CD14-positive monocyte (primary cell): ENCODE measurements around the gene CDC25A. TPM values are rescaled to one million over a fixed set of nuclear protein-coding genes. Genes with fewer than 3 reads are reported as not detected.
A peak's percentile ranks its signal among the peaks of the same experiment; 100 is the strongest.

Experiments used
- DNase-seq, 3 donors: peaks; one replicate each; pipeline ENCODE4 v3.0.0-alpha.2; 2011 to 2022
- H2AFZ ChIP-seq: 2 replicates; pipeline ENCODE4 v1.6.0; 2012; ENCODE audit warnings: mild to moderate bottlenecking, low read depth, low read length, inconsistent platforms; ENCODE audit not compliant: insufficient read depth, poor library complexity, severe bottlenecking
- H3K27ac ChIP-seq, 2 donors: 1 replicate in 1 of 2; 2 replicates in 1 of 2; pipeline ENCODE4 v1.5.1; 2012 to 2013; ENCODE audit warnings: low read length in 2 of 2, control low read depth in 1 of 2, inconsistent platforms in 1 of 2, low read depth in 1 of 2, mild to moderate bottlenecking in 1 of 2
- H3K27me3 ChIP-seq, 2 donors: one replicate each; pipeline versions ENCODE4 v1.6.0 to v1.6.1; 2011 to 2013; ENCODE audit warnings: low read length in 2 of 2; ENCODE audit not compliant: control insufficient read depth in 2 of 2, insufficient read depth in 2 of 2
- H3K36me3 ChIP-seq, 2 donors: replicated peaks in 1 of 2; 1 replicate in 1 of 2; 2 replicates in 1 of 2; pipeline versions ENCODE4 v1.5.1 to v1.6.1; 2012 to 2013; ENCODE audit warnings: low read length in 2 of 2, control low read depth in 1 of 2, inconsistent platforms in 1 of 2, mild to moderate bottlenecking in 1 of 2; ENCODE audit not compliant: insufficient read depth in 2 of 2, control insufficient read depth in 1 of 2
- H3K4me1 ChIP-seq, 2 donors: 1 replicate in 1 of 2; 2 replicates in 1 of 2; pipeline versions ENCODE4 v1.5.1 to v1.6.1; 2012 to 2013; ENCODE audit warnings: low read length in 2 of 2, control low read depth in 1 of 2, inconsistent platforms in 1 of 2, mild to moderate bottlenecking in 1 of 2, moderate library complexity in 1 of 2; ENCODE audit not compliant: insufficient read depth in 2 of 2, control insufficient read depth in 1 of 2
- H3K4me2 ChIP-seq: replicated peaks from 2 replicates; pipeline ENCODE3; 2012; ENCODE audit warnings: low read length, moderate library complexity, mild to moderate bottlenecking; ENCODE audit not compliant: poor library complexity, severe bottlenecking; ENCODE audit errors: extremely low read depth
- H3K4me3 ChIP-seq, 3 experiments: fragments of 200-600 bp in 1 of 3; sonication (generic) in 1 of 3; replicated peaks in 1 of 3; 1 replicate in 2 of 3; 2 replicates in 1 of 3; pipeline ENCODE4 v1.5.1; 2011 to 2013; ENCODE audit warnings: low read length in 3 of 3, mild to moderate bottlenecking in 3 of 3, control low read depth in 2 of 3, low read depth in 2 of 3, inconsistent platforms in 1 of 3, moderate library complexity in 1 of 3
- H3K79me2 ChIP-seq: 2 replicates; pipeline ENCODE4 v1.6.0; 2012; ENCODE audit warnings: mild to moderate bottlenecking, control low read depth, inconsistent platforms, low read length, moderate library complexity; ENCODE audit not compliant: insufficient read depth
- H3K9ac ChIP-seq: 2 replicates; pipeline ENCODE4 v1.6.0; 2017; ENCODE audit warnings: low read length, mild to moderate bottlenecking; ENCODE audit not compliant: insufficient read depth, poor library complexity, severe bottlenecking
- H3K9me3 ChIP-seq, 2 donors: replicated peaks in 1 of 2; 1 replicate in 1 of 2; 2 replicates in 1 of 2; pipeline versions ENCODE4 v1.5.1 to v1.6.1; 2012 to 2013; ENCODE audit warnings: low read length in 2 of 2, control low read depth in 1 of 2; ENCODE audit not compliant: control insufficient read depth in 1 of 2, insufficient read depth in 1 of 2
- H4K20me1 ChIP-seq: 2 replicates; pipeline ENCODE4 v1.6.0; 2012; ENCODE audit warnings: mild to moderate bottlenecking, low read length, control low read depth, moderate library complexity; ENCODE audit not compliant: insufficient read depth
- H3K27ac Mint-ChIP-seq, 7 donors: one replicate each; pipeline ENCODE4 v1.8.0; 2020; ENCODE audit warnings: mild to moderate bottlenecking in 7 of 7, mixed read lengths in 7 of 7, moderate library complexity in 6 of 7, inconsistent platforms in 2 of 7
- H3K27me3 Mint-ChIP-seq, 3 donors: one replicate each; pipeline ENCODE4 v1.8.0; 2021 to 2022; ENCODE audit warnings: low read depth in 3 of 3, mild to moderate bottlenecking in 3 of 3, mixed read lengths in 3 of 3, moderate library complexity in 3 of 3, inconsistent platforms in 1 of 3
- H3K36me3 Mint-ChIP-seq, 2 donors: one replicate each; pipeline ENCODE4 v1.8.0; 2020; ENCODE audit warnings: mixed read lengths in 2 of 2, inconsistent platforms in 1 of 2, mild to moderate bottlenecking in 1 of 2
- H3K4me1 Mint-ChIP-seq: one replicate; pipeline ENCODE4 v1.8.0; 2020; ENCODE audit warnings: mild to moderate bottlenecking, mixed read lengths
- H3K4me3 Mint-ChIP-seq, 2 donors: one replicate each; pipeline ENCODE4 v1.8.0; 2020; ENCODE audit warnings: mild to moderate bottlenecking in 2 of 2, mixed read lengths in 2 of 2, moderate library complexity in 1 of 2
- H3K9me3 Mint-ChIP-seq, 7 donors: one replicate each; pipeline ENCODE4 v1.8.0; 2020 to 2022; ENCODE audit warnings: mixed read lengths in 7 of 7, mild to moderate bottlenecking in 6 of 7, moderate library complexity in 6 of 7, inconsistent platforms in 2 of 7
- CTCF ChIP-seq: fragments of 200-600 bp; IDR thresholded peaks from one replicate; pipeline ENCODE4 v1.8.0; 2022; ENCODE audit warnings: antibody characterized with exemption, mild to moderate bottlenecking
- WGBS: methylation state at CpG from one replicate; pipeline ENCODE4 v1.1.5; 2013; ENCODE audit warnings: missing lambda C conversion rate; ENCODE audit not compliant: insufficient coverage; 5-methylcytosine and 5-hydroxymethylcytosine counted together
- intact Hi-C, 2 donors: fragments of 100-400 bp; cut with micrococcal nuclease; formaldehyde crosslinking; loops; one replicate each; pipeline versions ENCODE4 v1.15.0 to v1.15.1; 2023
- polyA plus RNA-seq, 3 donors: library from polyadenylated mRNA; depleted of rRNA in 1 of 3; unstranded in 2 of 3; stranded (reverse) in 1 of 3; fragments of 300-500 nt in 2 of 3; fragments of >200 nt in 1 of 3; fragmentation: Illumina TruSeq in 2 of 3; gene quantifications; 1 replicate in 2 of 3; 2 replicates in 1 of 3; pipeline ENCODE4 v1.2.3, GENCODE V29; 2012 to 2021

CDC25A gene
- polyA plus RNA-seq, 3 donors = 0.07 to 0.39 TPM; not detected in 1

- H3K4me1 Mint-ChIP-seq = peaks cover 82% of the 10 kb centered on the region
- Histone ChIP-seq H3K4me1 (peaks cover 65 to 81% of the 10 kb centered on the region in 2 donors), H3K9me3 (no peaks in the 10 kb centered on the region), H4K20me1 (no peaks in the 10 kb centered on the region), H3K79me2 (no peaks in the 10 kb centered on the region), H3K36me3 (no peaks in the 10 kb centered on the region), H3K27ac (no peak overlapping the region), H3K4me2 (no peak overlapping the region), H3K27me3 (no peaks in the 10 kb centered on the region), H3K9ac (no peak overlapping the region), H3K4me3 (no peak overlapping the region), H2AFZ (no peak overlapping the region)
- H3K27me3 Mint-ChIP-seq = peaks cover 0 to 16% (median 3%) of the 10 kb centered on the region in 3 donors
- H3K4me3 Mint-ChIP-seq = no peak overlapping the region
- H3K36me3 Mint-ChIP-seq = peaks cover 3 to 5% of the 10 kb centered on the region in 2 donors
- no peak for TF ChIP-seq CTCF
- peaks cover 0 to 7% (median 3%) of the 10 kb centered on the region in 7 donors for H3K9me3 Mint-ChIP-seq
- intact Hi-C loops = no loop called here
- H3K27ac Mint-ChIP-seq = no peak overlapping the region
- DNase-seq = no peak
- WGBS = 88% methylated on average over 7 of the region's 9 CpGs
Measured at GRCh38 chr3:48220746-48221145, 32.5 kb upstream of the CDC25A start.

DNA sequence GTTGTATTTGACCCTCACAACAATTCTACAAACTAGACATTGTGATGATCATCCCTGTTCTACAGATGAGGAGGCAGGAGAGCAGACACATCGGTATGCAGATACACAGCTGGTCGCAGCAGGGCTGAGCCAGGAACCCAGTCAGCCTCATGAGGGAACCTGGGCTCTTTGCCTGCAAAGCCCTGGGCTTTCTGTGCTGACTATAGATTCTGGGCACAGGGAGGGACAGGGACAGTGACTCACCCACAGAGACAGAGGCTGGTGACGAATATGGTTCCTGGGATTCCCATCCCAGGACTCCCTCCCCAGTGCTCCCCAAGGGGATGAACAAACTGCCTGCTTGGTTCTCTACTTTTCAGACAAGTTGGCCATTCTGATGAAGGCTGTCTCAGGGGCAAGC is 31.3 kb upstream of the CDC25A start:
- 100% methylated on average over 2 of the region's 3 CpGs for WGBS
- H3K79me2 ChIP-seq = no peaks in the 10 kb centered on the region
- peak in 1 of 3 donors; percentile 47 for DNase-seq
- Mint-ChIP-seq H3K36me3 (peaks cover 3 to 5% of the 10 kb centered on the region in 2 donors), H3K4me1 (peaks cover 82% of the 10 kb centered on the region), H3K9me3 (peaks cover 0 to 5% (median 3%) of the 10 kb centered on the region in 7 donors), H3K27me3 (peaks cover 0 to 16% (median 0%) of the 10 kb centered on the region in 3 donors), H3K4me3 (no peak overlapping the region), H3K27ac (no peak overlapping the region)
- intact Hi-C loops = no loop called here
- no peaks in the 10 kb centered on the region for H3K9me3 ChIP-seq
- no peak overlapping the region for H2AFZ ChIP-seq
- no peaks in the 10 kb centered on the region for H3K27me3 ChIP-seq
- H4K20me1 ChIP-seq = no peaks in the 10 kb centered on the region
- no peak overlapping the region for H3K4me3 ChIP-seq
- no peaks in the 10 kb centered on the region for H3K36me3 ChIP-seq
- no peak overlapping the region for H3K4me2 ChIP-seq
- H3K9ac ChIP-seq = no peak overlapping the region
- no peak overlapping the region for H3K27ac ChIP-seq
- no peak for TF ChIP-seq CTCF
- H3K4me1 ChIP-seq = peaks cover 69 to 84% of the 10 kb centered on the region in 2 donors
